Endothelial cell of umbilical vein (primary cell): ENCODE data around the gene AMN.

ENCODE experiments used
- EZH2 ChIP-seq: IDR thresholded peaks from 2 replicates; pipeline ENCODE4 v1.6.1; 2012; ENCODE audit warnings: borderline replicate concordance, low read depth, mild to moderate bottlenecking, moderate library complexity, low read length, inconsistent platforms; ENCODE audit not compliant: severe bottlenecking
- JUN ChIP-seq: IDR thresholded peaks from 2 replicates; pipeline ENCODE4 v1.6.1; 2011; ENCODE audit warnings: borderline replicate concordance, low read depth; ENCODE audit not compliant: insufficient read length, insufficient read depth
- MYC ChIP-seq: IDR thresholded peaks from one replicate; pipeline ENCODE4 v1.6.1; 2011; ENCODE audit warnings: mild to moderate bottlenecking, low read depth, low read length
- POLR2A ChIP-seq: IDR thresholded peaks from 2 replicates; pipeline ENCODE4 v1.6.1; 2012; ENCODE audit warnings: low read depth, mild to moderate bottlenecking, control low read depth, low read length
- POLR2AphosphoS5 ChIP-seq: IDR thresholded peaks from 2 replicates; pipeline ENCODE4 v1.6.1; 2012; ENCODE audit warnings: low read depth, mild to moderate bottlenecking, control low read depth, low read length, moderate library complexity; ENCODE audit not compliant: insufficient read depth
- TF ChIP-seq, protein P1 (sequence below), 2 donors: IDR thresholded peaks; 1 replicate in 1 of 2; 2 replicates in 1 of 2; pipeline ENCODE4 v1.5.1; 2011; ENCODE audit warnings: low read length in 2 of 2, mild to moderate bottlenecking in 2 of 2, moderate library complexity in 2 of 2, control low read depth in 1 of 2, inconsistent platforms in 1 of 2, low read depth in 1 of 2; ENCODE audit not compliant: insufficient read depth in 1 of 2; ENCODE audit errors: extremely low read depth in 1 of 2
- TF ChIP-seq, protein P2 (sequence below): IDR thresholded peaks from 2 replicates; pipeline ENCODE4 v1.6.1; 2011; ENCODE audit not compliant: insufficient read depth, insufficient read length

DNA sequence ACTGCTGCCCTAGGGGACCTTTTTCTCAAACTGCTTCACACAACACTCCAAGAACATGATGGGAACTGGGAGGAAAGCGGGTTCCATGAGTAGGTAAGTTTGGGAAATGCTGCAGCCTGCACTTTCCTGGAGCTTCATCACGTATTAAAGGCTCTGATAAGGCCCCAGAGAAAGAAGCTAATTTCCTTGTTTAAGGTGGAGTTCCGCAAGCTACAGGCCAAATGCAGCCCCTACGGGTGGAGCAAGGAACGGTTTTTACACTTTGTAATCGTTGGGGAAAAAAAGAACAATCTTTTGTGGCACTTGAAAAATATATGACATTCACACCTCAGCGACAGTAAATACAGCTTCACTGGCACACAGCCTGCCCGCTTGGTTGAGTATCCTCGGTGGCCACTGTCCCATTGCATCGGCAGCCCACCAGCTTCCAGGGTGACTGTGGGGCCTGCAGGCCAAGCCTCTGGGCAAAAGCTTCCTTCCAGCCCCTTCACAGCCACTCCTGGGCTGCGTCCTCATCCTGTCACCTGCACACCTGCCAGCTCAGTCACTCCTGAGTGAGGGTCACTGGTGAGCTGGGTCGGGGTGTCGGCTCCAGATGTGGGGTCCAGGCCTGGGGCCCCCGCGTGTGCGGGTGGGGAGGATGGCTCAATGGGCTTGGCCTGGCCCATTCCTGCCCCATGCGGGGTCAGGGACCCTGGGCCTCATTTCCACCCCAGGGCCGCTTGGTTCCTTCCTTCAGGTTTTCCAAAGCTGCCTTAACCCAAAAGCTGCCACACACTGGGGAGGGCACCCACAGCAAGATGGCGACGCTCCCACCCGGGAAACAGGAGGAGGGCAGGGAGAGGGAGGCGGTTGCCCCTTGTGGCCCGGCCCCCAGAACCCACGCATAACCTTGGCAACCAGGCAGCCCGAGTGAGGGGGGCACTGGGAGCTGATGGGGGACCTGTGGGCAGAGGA lies 2.4 kb downstream of the AMN start:
- TF ChIP-seq, protein P1, sequence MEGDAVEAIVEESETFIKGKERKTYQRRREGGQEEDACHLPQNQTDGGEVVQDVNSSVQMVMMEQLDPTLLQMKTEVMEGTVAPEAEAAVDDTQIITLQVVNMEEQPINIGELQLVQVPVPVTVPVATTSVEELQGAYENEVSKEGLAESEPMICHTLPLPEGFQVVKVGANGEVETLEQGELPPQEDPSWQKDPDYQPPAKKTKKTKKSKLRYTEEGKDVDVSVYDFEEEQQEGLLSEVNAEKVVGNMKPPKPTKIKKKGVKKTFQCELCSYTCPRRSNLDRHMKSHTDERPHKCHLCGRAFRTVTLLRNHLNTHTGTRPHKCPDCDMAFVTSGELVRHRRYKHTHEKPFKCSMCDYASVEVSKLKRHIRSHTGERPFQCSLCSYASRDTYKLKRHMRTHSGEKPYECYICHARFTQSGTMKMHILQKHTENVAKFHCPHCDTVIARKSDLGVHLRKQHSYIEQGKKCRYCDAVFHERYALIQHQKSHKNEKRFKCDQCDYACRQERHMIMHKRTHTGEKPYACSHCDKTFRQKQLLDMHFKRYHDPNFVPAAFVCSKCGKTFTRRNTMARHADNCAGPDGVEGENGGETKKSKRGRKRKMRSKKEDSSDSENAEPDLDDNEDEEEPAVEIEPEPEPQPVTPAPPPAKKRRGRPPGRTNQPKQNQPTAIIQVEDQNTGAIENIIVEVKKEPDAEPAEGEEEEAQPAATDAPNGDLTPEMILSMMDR (IDR thresholded peaks at IDR 0.05; ENCODE audit: extremely low read depth in 1 of 2, insufficient read depth in 1 of 2, low read depth in 1 of 2, low read length in 2 of 2), result no peak
- TF ChIP-seq POLR2AphosphoS5 (no peak), EZH2 (no peak), POLR2A (no peak), JUN (no peak), MYC (no peak)
- TF ChIP-seq, protein P2, sequence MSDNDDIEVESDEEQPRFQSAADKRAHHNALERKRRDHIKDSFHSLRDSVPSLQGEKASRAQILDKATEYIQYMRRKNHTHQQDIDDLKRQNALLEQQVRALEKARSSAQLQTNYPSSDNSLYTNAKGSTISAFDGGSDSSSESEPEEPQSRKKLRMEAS, result no peak
